ENCODE data around the gene LASP1. TPM values are rescaled to one million over a fixed set of nuclear protein-coding genes. Genes with fewer than 3 reads are reported as not detected.

Gene LASP1
- total RNA-seq, 5 donors from 2014 or later (not counting 1 experiment from before 2014, with no cell fraction given), result 97.2 to 157 (median 122) TPM

DNA sequence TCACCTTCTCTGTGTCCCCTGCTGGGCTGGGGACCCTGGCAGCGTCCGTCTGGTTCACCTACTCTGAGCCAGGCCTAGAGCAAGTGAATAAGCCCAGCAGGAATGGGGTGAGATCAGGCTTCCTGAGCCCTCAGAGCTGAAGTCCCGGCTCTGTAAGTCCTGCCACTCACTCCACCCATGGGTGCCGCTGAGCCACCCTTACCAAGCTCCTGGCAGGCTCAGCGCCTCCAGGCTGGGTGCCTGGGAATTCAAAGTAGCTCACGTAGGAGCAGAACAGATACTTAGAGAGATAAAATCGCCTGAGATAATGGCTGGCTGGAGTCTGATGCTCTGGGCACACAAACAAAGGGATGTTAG lies 45.8 kb downstream of the LASP1 start:
- POLR2A ChIA-PET, result no interaction called here
- H3K36me3 Mint-ChIP-seq, result peaks cover 39% of the 10 kb centered on the region
- H3K4me3 Mint-ChIP-seq, result no peak overlapping the region
- no peaks in the 10 kb centered on the region for H3K27me3 Mint-ChIP-seq
- peaks cover 11 to 20% (median 17%) of the 10 kb centered on the region in 3 donors for H3K4me1 Mint-ChIP-seq
- peaks cover 0 to 39% of the 10 kb centered on the region in 2 experiments for H3K4me1 ChIP-seq (ENCODE audit: control insufficient read depth in 1 of 2, extremely low read depth in 1 of 2, insufficient read depth in 2 of 2, low read length in 2 of 2)
- H3K36me3 ChIP-seq (ENCODE audit: control insufficient read depth in 2 of 2, extremely low read depth in 1 of 2, insufficient read depth in 1 of 2, low read length in 1 of 2), result peaks cover 32 to 88% of the 10 kb centered on the region in 2 donors
- CTCF ChIA-PET, result no interaction called here
- 97% methylated on average over 4 of the region's 7 CpGs for WGBS (ENCODE audit: insufficient coverage)
- H3K27ac Mint-ChIP-seq, result no peak overlapping the region
- H3K9me3 Mint-ChIP-seq, result no peaks in the 10 kb centered on the region
- H3K4me3 ChIP-seq (ENCODE audit: control insufficient read depth in 1 of 2, extremely low read depth in 1 of 2, low read length in 1 of 2), result no peak overlapping the region
- ATAC-seq (replicated peaks in 1 of 4), result no peak
- no peaks in the 10 kb centered on the region for H3K9me3 ChIP-seq
- DNase-seq, result peak in 1 of 35 experiments; percentile 3
- H3K27me3 ChIP-seq (replicated peaks in 1 of 2; ENCODE audit: control insufficient read depth in 2 of 2, extremely low read depth in 1 of 2, insufficient read depth in 2 of 2, low read length in 1 of 2), result no peaks in the 10 kb centered on the region
- H3K27ac ChIP-seq (ENCODE audit: low read length), result no peak overlapping the region

- Mint-ChIP-seq H3K36me3 (peaks cover 39% of the 10 kb centered on the region), H3K27ac (peak overlapping the region; percentile 31 to 82), H3K27me3 (no peaks in the 10 kb centered on the region), H3K4me1 (peaks cover 13 to 24% (median 17%) of the 10 kb centered on the region in 3 donors), H3K9me3 (no peaks in the 10 kb centered on the region), H3K4me3 (no peak overlapping the region)
- Histone ChIP-seq H3K27ac (ENCODE audit: low read length) (no peak overlapping the region), H3K4me3 (ENCODE audit: control insufficient read depth in 1 of 2, extremely low read depth in 1 of 2, low read length in 1 of 2) (no peak overlapping the region), H3K27me3 (replicated peaks in 1 of 2; ENCODE audit: control insufficient read depth in 2 of 2, extremely low read depth in 1 of 2, insufficient read depth in 2 of 2, low read length in 1 of 2) (no peaks in the 10 kb centered on the region), H3K4me1 (ENCODE audit: control insufficient read depth in 1 of 2, extremely low read depth in 1 of 2, insufficient read depth in 2 of 2, low read length in 2 of 2) (peaks cover 0 to 31% of the 10 kb centered on the region in 2 experiments), H3K9me3 (no peaks in the 10 kb centered on the region), H3K36me3 (ENCODE audit: control insufficient read depth in 2 of 2, extremely low read depth in 1 of 2, insufficient read depth in 1 of 2, low read length in 1 of 2) (peaks cover 32 to 87% of the 10 kb centered on the region in 2 donors)
- ChIA-PET POLR2A (interaction anchor here in 1 of 2 donors (0.6 kb wide), 1 partner anchor 153 kb away, joined by 5 read pairs; no protein-coding TSS in a partner anchor), CTCF (interaction anchor here in 1 of 2 donors (0.7 kb wide), 1 partner anchor 115 kb away, joined by 3 read pairs; no protein-coding TSS in a partner anchor)
- ATAC-seq (replicated peaks in 1 of 4) (no peak), DNase-seq (no peak)
- WGBS (ENCODE audit: insufficient coverage), result 87% methylated on average over 8 of the region's 8 CpGs
Measured at GRCh38 chr17:38916771-38917170, 46.9 kb downstream of the LASP1 start.

GRCh38 chr17:38917259-38917658 lies 47.4 kb downstream of the LASP1 start:
- ATAC-seq (replicated peaks in 1 of 4), result no peak
- ChIA-PET POLR2A (interaction anchor here in 1 of 2 donors (0.6 kb wide), 1 partner anchor 46 kb away, joined by 4 read pairs; no protein-coding TSS in a partner anchor), CTCF (no interaction called here)
- Histone ChIP-seq H3K27me3 (replicated peaks in 1 of 2; ENCODE audit: control insufficient read depth in 2 of 2, extremely low read depth in 1 of 2, insufficient read depth in 2 of 2, low read length in 1 of 2) (no peaks in the 10 kb centered on the region), H3K4me3 (ENCODE audit: control insufficient read depth in 1 of 2, extremely low read depth in 1 of 2, low read length in 1 of 2) (no peak overlapping the region), H3K4me1 (ENCODE audit: control insufficient read depth in 1 of 2, extremely low read depth in 1 of 2, insufficient read depth in 2 of 2, low read length in 2 of 2) (peaks cover 0 to 26% of the 10 kb centered on the region in 2 experiments), H3K27ac (ENCODE audit: low read length) (no peak overlapping the region), H3K9me3 (no peaks in the 10 kb centered on the region), H3K36me3 (ENCODE audit: control insufficient read depth in 2 of 2, extremely low read depth in 1 of 2, insufficient read depth in 1 of 2, low read length in 1 of 2) (peaks cover 32 to 83% of the 10 kb centered on the region in 2 donors)
- Mint-ChIP-seq H3K4me1 (peaks cover 13 to 25% (median 17%) of the 10 kb centered on the region in 3 donors), H3K9me3 (no peaks in the 10 kb centered on the region), H3K27me3 (no peaks in the 10 kb centered on the region), H3K4me3 (no peak overlapping the region), H3K36me3 (peaks cover 39% of the 10 kb centered on the region), H3K27ac (peak overlapping the region; percentile 31 to 82)
- no CpG with 5 or more reads among the region's 3 CpGs for WGBS (ENCODE audit: insufficient coverage)
- DNase-seq, result peak in 1 of 35 experiments; percentile 2

DNA sequence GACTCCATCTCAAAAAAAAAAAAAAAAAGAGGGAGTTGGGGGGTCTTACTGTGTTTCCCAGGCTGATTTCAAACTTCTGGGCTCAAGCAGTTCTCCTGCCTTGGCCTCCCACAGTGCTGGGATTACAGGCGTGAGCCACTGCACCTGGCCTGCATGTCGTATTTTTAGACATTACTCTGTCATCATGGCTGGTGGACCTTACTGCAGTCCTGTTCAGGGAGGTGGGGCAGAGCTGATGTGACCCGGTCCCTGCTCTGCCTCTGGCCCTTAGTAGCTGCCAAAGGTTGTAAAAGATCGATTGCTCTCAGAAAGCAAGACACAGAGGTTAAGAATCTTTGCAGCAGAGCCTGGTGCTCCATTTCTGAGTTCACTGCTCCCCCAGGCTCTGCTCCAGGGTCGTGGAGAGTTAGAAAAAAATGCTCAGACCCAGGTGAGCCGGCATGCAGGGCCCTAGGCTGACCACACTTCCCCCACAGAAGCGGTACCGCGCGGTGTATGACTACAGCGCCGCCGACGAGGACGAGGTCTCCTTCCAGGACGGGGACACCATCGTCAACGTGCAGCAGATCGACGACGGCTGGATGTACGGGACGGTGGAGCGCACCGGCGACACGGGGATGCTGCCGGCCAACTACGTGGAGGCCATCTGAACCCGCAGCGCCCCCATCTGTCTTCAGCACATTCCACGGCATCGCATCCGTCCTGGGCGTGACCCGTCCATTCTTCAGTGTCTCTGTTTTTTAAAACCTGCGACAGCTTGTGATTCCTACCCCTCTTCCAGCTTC lies 48.5 kb downstream of the LASP1 start:
- Histone ChIP-seq H3K4me1 (ENCODE audit: control insufficient read depth in 1 of 2, extremely low read depth in 1 of 2, insufficient read depth in 2 of 2, low read length in 2 of 2) (peaks cover 0 to 16% of the 10 kb centered on the region in 2 experiments), H3K36me3 (ENCODE audit: control insufficient read depth in 2 of 2, extremely low read depth in 1 of 2, insufficient read depth in 1 of 2, low read length in 1 of 2) (peaks cover 31 to 73% of the 10 kb centered on the region in 2 donors), H3K27me3 (replicated peaks in 1 of 2; ENCODE audit: control insufficient read depth in 2 of 2, extremely low read depth in 1 of 2, insufficient read depth in 2 of 2, low read length in 1 of 2) (no peaks in the 10 kb centered on the region), H3K9me3 (no peaks in the 10 kb centered on the region), H3K27ac (ENCODE audit: low read length) (no peak overlapping the region), H3K4me3 (ENCODE audit: control insufficient read depth in 1 of 2, extremely low read depth in 1 of 2, low read length in 1 of 2) (no peak overlapping the region)
- ATAC-seq (replicated peaks in 1 of 4), result no peak
- peak in 1 of 35 experiments; percentile 16 for DNase-seq
- H3K36me3 Mint-ChIP-seq, result peaks cover 39% of the 10 kb centered on the region
- H3K4me1 Mint-ChIP-seq, result peaks cover 11 to 22% (median 17%) of the 10 kb centered on the region in 3 donors
- no peaks in the 10 kb centered on the region for H3K27me3 Mint-ChIP-seq
- no peak overlapping the region for H3K27ac Mint-ChIP-seq
- ChIA-PET CTCF (interaction anchor here (0.6 kb wide), 2 partner anchors 48 to 250 kb away, joined by 3 to 5 read pairs; partner anchors contain the start of gene LASP1 (in 1 of the 2)), POLR2A (interaction anchor here in 1 of 2 donors (0.6 kb wide), 2 partner anchors 40 to 45 kb away, joined by 4 read pairs; no protein-coding TSS in a partner anchor)
- H3K9me3 Mint-ChIP-seq, result no peaks in the 10 kb centered on the region
- no peak overlapping the region for H3K4me3 Mint-ChIP-seq
- WGBS (ENCODE audit: insufficient coverage), result 94% methylated on average over 32 of the region's 37 CpGs

DNA sequence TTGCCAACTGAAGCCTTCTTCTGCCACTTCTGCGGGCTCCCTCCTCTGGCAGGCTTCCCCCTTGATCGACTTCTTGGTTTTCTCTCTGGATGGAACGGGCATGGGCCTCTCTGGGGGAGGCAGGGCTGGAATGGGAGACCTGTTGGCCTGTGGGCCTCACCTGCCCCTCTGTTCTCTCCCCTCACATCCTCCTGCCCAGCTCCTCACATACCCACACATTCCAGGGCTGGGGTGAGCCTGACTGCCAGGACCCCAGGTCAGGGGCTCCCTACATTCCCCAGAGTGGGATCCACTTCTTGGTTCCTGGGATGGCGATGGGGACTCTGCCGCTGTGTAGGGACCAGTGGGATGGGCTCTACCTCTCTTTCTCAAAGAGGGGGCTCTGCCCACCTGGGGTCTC lies 49.1 kb downstream of the LASP1 start:
- ChIA-PET POLR2A (interaction anchor here in 1 of 2 donors (0.6 kb wide), 1 partner anchor 40 kb away, joined by 4 read pairs; no protein-coding TSS in a partner anchor), CTCF (no interaction called here)
- peaks cover 0 to 13% of the 10 kb centered on the region in 2 experiments for H3K4me1 ChIP-seq (ENCODE audit: control insufficient read depth in 1 of 2, extremely low read depth in 1 of 2, insufficient read depth in 2 of 2, low read length in 2 of 2)
- no peaks in the 10 kb centered on the region for H3K9me3 ChIP-seq
- H3K4me3 ChIP-seq (ENCODE audit: control insufficient read depth in 1 of 2, extremely low read depth in 1 of 2, low read length in 1 of 2), result no peak overlapping the region
- Mint-ChIP-seq H3K36me3 (peaks cover 39% of the 10 kb centered on the region), H3K4me1 (peaks cover 14 to 24% (median 17%) of the 10 kb centered on the region in 3 donors), H3K27ac (no peak overlapping the region), H3K27me3 (no peaks in the 10 kb centered on the region), H3K4me3 (no peak overlapping the region), H3K9me3 (no peaks in the 10 kb centered on the region)
- peaks cover 28 to 70% of the 10 kb centered on the region in 2 donors for H3K36me3 ChIP-seq (ENCODE audit: control insufficient read depth in 2 of 2, extremely low read depth in 1 of 2, insufficient read depth in 1 of 2, low read length in 1 of 2)
- DNase-seq (no peak), ATAC-seq (replicated peaks in 1 of 4) (no peak)
- H3K27me3 ChIP-seq (replicated peaks in 1 of 2; ENCODE audit: control insufficient read depth in 2 of 2, extremely low read depth in 1 of 2, insufficient read depth in 2 of 2, low read length in 1 of 2), result no peaks in the 10 kb centered on the region
- WGBS (ENCODE audit: insufficient coverage), result 100% methylated on average over 1 of the region's 5 CpGs
- no peak overlapping the region for H3K27ac ChIP-seq (ENCODE audit: low read length)

- Mint-ChIP-seq H3K4me1 (peaks cover 15 to 25% (median 17%) of the 10 kb centered on the region in 3 donors), H3K27me3 (no peaks in the 10 kb centered on the region), H3K9me3 (no peaks in the 10 kb centered on the region), H3K27ac (peak overlapping the region; percentile 11 to 27), H3K36me3 (peaks cover 34% of the 10 kb centered on the region), H3K4me3 (no peak overlapping the region)
- Histone ChIP-seq H3K4me3 (ENCODE audit: control insufficient read depth in 1 of 2, extremely low read depth in 1 of 2, low read length in 1 of 2) (no peak overlapping the region), H3K36me3 (ENCODE audit: control insufficient read depth in 2 of 2, extremely low read depth in 1 of 2, insufficient read depth in 1 of 2, low read length in 1 of 2) (peaks cover 24 to 64% of the 10 kb centered on the region in 2 donors), H3K27me3 (replicated peaks in 1 of 2; ENCODE audit: control insufficient read depth in 2 of 2, extremely low read depth in 1 of 2, insufficient read depth in 2 of 2, low read length in 1 of 2) (no peaks in the 10 kb centered on the region), H3K27ac (ENCODE audit: low read length) (no peak overlapping the region), H3K4me1 (ENCODE audit: control insufficient read depth in 1 of 2, extremely low read depth in 1 of 2, insufficient read depth in 2 of 2, low read length in 2 of 2) (peaks cover 0 to 19% of the 10 kb centered on the region in 2 experiments), H3K9me3 (no peaks in the 10 kb centered on the region)
- ATAC-seq (replicated peaks in 1 of 4) (no peak), DNase-seq (peak in 1 of 35 experiments; percentile 18)
- CTCF ChIA-PET, result no interaction called here
- WGBS (ENCODE audit: insufficient coverage), result 97% methylated on average over 13 of the region's 16 CpGs
- POLR2A ChIA-PET, result no interaction called here
Measured at GRCh38 chr17:38919316-38920078, 49.6 kb downstream of the LASP1 start.
